SK-N-SH treated with all-trans-retinoic acid at 6 μM for 48 hours (cell line): ENCODE results near the gene RAC2.

Source experiments
- CSDC2 ChIP-seq: fragments of 250-450 bp; sonication (Bioruptor Pico); IDR thresholded peaks from 2 replicates; pipeline ENCODE4 v1.5.0; 2020; ENCODE audit warnings: mild to moderate bottlenecking, moderate library complexity
- PATZ1 ChIP-seq: fragments of 250-450 bp; sonication (Bioruptor Pico); IDR thresholded peaks from 2 replicates; pipeline ENCODE4 v1.8.0; 2020; ENCODE audit warnings: mild to moderate bottlenecking, moderate library complexity, borderline replicate concordance
- RARB ChIP-seq: fragments of 250-450 bp; sonication (Bioruptor Pico); IDR thresholded peaks from 2 replicates; pipeline ENCODE4 v1.8.0; 2021; ENCODE audit warnings: mild to moderate bottlenecking, moderate library complexity
- TOX ChIP-seq: fragments of 250-450 bp; sonication (Bioruptor Pico); IDR thresholded peaks from 2 replicates; pipeline ENCODE4 v1.8.0; 2021; ENCODE audit warnings: mild to moderate bottlenecking, moderate library complexity, borderline replicate concordance
- TSHZ2 ChIP-seq: fragments of 250-450 bp; sonication (Bioruptor Pico); IDR thresholded peaks from 2 replicates; pipeline ENCODE4 v1.5.0; 2020; ENCODE audit warnings: mild to moderate bottlenecking, moderate library complexity
- ZNF70 ChIP-seq: fragments of 450-650 bp; formaldehyde crosslinking; IDR thresholded peaks from 2 replicates; pipeline ENCODE4 v1.5.0; 2020; ENCODE audit warnings: mild to moderate bottlenecking, moderate library complexity

- TF ChIP-seq PATZ1 (CRISPR knock-in tag) = no peak
- no peak for TF ChIP-seq ZNF70 (CRISPR knock-in tag)
- TF ChIP-seq RARB (CRISPR knock-in tag) = no peak
- no peak for TF ChIP-seq TSHZ2 (CRISPR knock-in tag)
- TF ChIP-seq CSDC2 (CRISPR knock-in tag) = no peak
- TF ChIP-seq TOX = no peak
Observed at GRCh38 chr22:37222440-37222971, 21.6 kb downstream of the RAC2 start.
